Transverse colon (tissue), 4 donors: ENCODE results near the gene LCP2. TPM values are rescaled to one million over a fixed set of nuclear protein-coding genes. Genes with fewer than 3 reads are reported as not detected.

Source experiments
- DNase-seq: peaks from one replicate; pipeline ENCODE4 v3.0.0-alpha.2; 2019
- H3K27ac ChIP-seq, 4 donors: fragments of 200-600 bp; sonication (generic); 2 replicates each; pipeline ENCODE4 v1.5.1; 2016 to 2018; ENCODE audit warnings: inconsistent platforms in 4 of 4
- H3K27me3 ChIP-seq: fragments of 200-600 bp; sonication (generic); 2 replicates; pipeline ENCODE4 v1.5.1; 2017; ENCODE audit warnings: inconsistent platforms
- H3K36me3 ChIP-seq, 4 donors: fragments of 200-600 bp; sonication (generic); 2 replicates each; pipeline ENCODE4 v1.5.1; 2017 to 2019; ENCODE audit warnings: inconsistent platforms in 4 of 4
- H3K4me1 ChIP-seq, 4 donors: fragments of 200-600 bp; sonication (generic); 2 replicates each; pipeline ENCODE4 v1.5.1; 2017 to 2020; ENCODE audit warnings: inconsistent platforms in 4 of 4
- H3K4me3 ChIP-seq, 4 donors: fragments of 200-600 bp; sonication (generic); 1 replicate in 1 of 4; 2 replicates in 3 of 4; pipeline versions ENCODE4 v1.5.1 to v1.6.1; 2017 to 2019; ENCODE audit warnings: inconsistent platforms in 4 of 4
- H3K9me3 ChIP-seq, 2 donors: fragments of 200-600 bp; sonication (generic); 2 replicates each; pipeline ENCODE4 v1.5.1; 2017 to 2019; ENCODE audit warnings: inconsistent platforms in 2 of 2
- EP300 ChIP-seq: sonication (generic); formaldehyde crosslinking; IDR thresholded peaks from one replicate; pipeline ENCODE4 v1.6.1; 2017; ENCODE audit warnings: antibody characterized with exemption, low read depth
- POLR2A ChIP-seq: fragments of 450-650 bp; IDR thresholded peaks from one replicate; pipeline ENCODE4 v1.6.1; 2016; ENCODE audit warnings: antibody characterized with exemption, mild to moderate bottlenecking, moderate library complexity
- POLR2AphosphoS5 ChIP-seq, 3 donors: sonication (generic); formaldehyde crosslinking; IDR thresholded peaks; one replicate each; pipeline ENCODE4 v1.6.1; 2016; ENCODE audit warnings: antibody characterized with exemption in 3 of 3
- WGBS, 2 donors: methylation state at CpG; one replicate each; pipeline ENCODE4 v1.1.5; 2018; ENCODE audit warnings: low coverage in 1 of 2; 5-methylcytosine and 5-hydroxymethylcytosine counted together
- in situ Hi-C, 4 donors: fragments of 200-750 bp; cut with MboI; loops; one replicate each; pipeline versions ENCODE4 v1.15.0 to v1.15.1; 2017; ENCODE audit warnings: low sequenced_read_pairs in 3 of 4, low pct_ligation_motif_present in 1 of 4, low pct_unique_long_range_greater_than_20kb in 1 of 4
- intact Hi-C: fragments of 100-400 bp; cut with DNase I; formaldehyde crosslinking; loops from one replicate; pipeline ENCODE4 v1.15.1; 2023; ENCODE audit warnings: low total_unique reads
- total RNA-seq, 4 donors: library from RNA; depleted of rRNA; stranded (reverse); fragments of >200 nt; gene quantifications; one replicate each; pipeline ENCODE4 v1.1.0, GENCODE V29; 2016
- TF ChIP-seq, protein P1 (sequence below), 5 experiments: fragments of 200-600 bp in 3 of 5; fragments of 450-650 bp in 2 of 5; sonication (generic) in 3 of 5; IDR thresholded peaks; 1 replicate in 2 of 5; 2 replicates in 3 of 5; pipeline ENCODE4 v1.5.1; 2016 to 2017; ENCODE audit warnings: antibody characterized with exemption in 5 of 5, inconsistent platforms in 3 of 5, mild to moderate bottlenecking in 2 of 5, moderate library complexity in 1 of 5

The LCP2 gene
- total RNA-seq, 4 donors from 2014 or later: 2.6 to 33.0 (median 23.3) TPM

- WGBS, 2 donors: 60 to 82% methylated on average over 1 to 9 of the region's 9 CpGs
- in situ Hi-C loops (no loop called here), intact Hi-C loops (no loop called here)
- no peaks in the 10 kb centered on the region for H3K36me3 ChIP-seq
- no peak overlapping the region for H3K4me3 ChIP-seq
- H3K27ac ChIP-seq: peak overlapping the region in 3 of 4 donors; percentile 11 to 30 (median 14)
- no peaks in the 10 kb centered on the region for H3K27me3 ChIP-seq
- no peak for TF ChIP-seq EP300
- TF ChIP-seq, protein P1, sequence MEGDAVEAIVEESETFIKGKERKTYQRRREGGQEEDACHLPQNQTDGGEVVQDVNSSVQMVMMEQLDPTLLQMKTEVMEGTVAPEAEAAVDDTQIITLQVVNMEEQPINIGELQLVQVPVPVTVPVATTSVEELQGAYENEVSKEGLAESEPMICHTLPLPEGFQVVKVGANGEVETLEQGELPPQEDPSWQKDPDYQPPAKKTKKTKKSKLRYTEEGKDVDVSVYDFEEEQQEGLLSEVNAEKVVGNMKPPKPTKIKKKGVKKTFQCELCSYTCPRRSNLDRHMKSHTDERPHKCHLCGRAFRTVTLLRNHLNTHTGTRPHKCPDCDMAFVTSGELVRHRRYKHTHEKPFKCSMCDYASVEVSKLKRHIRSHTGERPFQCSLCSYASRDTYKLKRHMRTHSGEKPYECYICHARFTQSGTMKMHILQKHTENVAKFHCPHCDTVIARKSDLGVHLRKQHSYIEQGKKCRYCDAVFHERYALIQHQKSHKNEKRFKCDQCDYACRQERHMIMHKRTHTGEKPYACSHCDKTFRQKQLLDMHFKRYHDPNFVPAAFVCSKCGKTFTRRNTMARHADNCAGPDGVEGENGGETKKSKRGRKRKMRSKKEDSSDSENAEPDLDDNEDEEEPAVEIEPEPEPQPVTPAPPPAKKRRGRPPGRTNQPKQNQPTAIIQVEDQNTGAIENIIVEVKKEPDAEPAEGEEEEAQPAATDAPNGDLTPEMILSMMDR (IDR thresholded peaks at IDR 0.05): no peak
- no peak for TF ChIP-seq POLR2A
- TF ChIP-seq POLR2AphosphoS5 (IDR thresholded peaks at IDR 0.05): no peak
- H3K4me1 ChIP-seq: peaks cover 0 to 21% (median 3%) of the 10 kb centered on the region in 4 donors
- DNase-seq: no peak
- H3K9me3 ChIP-seq: no peaks in the 10 kb centered on the region
These were observed 3.6 kb upstream of the LCP2 start for GRCh38 chr5:170301149-170301548.

DNA sequence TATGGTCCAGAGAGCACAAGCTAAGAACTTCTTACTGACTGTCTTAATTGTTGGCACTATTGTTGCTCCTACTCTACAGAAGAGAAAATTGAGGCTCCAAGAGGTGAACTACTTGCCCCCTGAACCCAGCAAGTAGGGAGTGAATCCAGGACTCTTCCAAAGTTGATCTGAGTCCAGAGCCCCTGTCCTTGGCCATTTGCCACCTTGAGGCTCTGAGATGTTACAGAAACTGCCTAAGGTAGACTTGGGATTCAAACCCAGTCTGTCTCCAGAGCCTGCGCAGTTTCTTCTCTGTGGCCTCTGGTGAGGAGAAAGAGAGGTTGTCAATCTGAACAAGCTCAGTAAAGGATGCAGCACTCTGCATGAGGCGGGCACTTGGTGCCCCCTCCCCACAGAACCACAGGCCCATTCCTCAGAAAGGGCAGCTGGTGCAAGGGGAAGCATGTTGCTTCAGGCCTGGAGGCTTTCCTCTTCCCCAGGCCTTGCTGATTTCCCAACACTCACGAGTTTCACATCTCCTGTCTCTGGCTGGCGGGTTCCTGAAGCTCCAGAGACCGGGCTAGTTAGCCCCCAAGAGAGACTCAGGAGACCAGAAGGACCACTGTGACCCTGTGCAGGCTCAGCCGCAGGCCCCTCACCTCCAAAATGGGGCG lies 2.9 kb upstream of the LCP2 start:
- H3K27ac ChIP-seq: peak overlapping the region in 3 of 4 donors; percentile 11 to 30 (median 14)
- H3K27me3 ChIP-seq: no peaks in the 10 kb centered on the region
- DNase-seq: no peak
- no peaks in the 10 kb centered on the region for H3K36me3 ChIP-seq
- H3K9me3 ChIP-seq: no peaks in the 10 kb centered on the region
- H3K4me3 ChIP-seq: no peak overlapping the region
- TF ChIP-seq EP300 (no peak), POLR2A (no peak), POLR2AphosphoS5 (IDR thresholded peaks at IDR 0.05) (no peak)
- TF ChIP-seq, protein P1 (IDR thresholded peaks at IDR 0.05): no peak
- intact Hi-C loops: no loop called here
- in situ Hi-C loops: no loop called here
- WGBS, 2 donors: 93% methylated on average over 6 of the region's 7 CpGs; no CpG with 5 or more reads in 1 of the 2 donors
- peaks cover 0 to 21% (median 3%) of the 10 kb centered on the region in 4 donors for H3K4me1 ChIP-seq

DNA sequence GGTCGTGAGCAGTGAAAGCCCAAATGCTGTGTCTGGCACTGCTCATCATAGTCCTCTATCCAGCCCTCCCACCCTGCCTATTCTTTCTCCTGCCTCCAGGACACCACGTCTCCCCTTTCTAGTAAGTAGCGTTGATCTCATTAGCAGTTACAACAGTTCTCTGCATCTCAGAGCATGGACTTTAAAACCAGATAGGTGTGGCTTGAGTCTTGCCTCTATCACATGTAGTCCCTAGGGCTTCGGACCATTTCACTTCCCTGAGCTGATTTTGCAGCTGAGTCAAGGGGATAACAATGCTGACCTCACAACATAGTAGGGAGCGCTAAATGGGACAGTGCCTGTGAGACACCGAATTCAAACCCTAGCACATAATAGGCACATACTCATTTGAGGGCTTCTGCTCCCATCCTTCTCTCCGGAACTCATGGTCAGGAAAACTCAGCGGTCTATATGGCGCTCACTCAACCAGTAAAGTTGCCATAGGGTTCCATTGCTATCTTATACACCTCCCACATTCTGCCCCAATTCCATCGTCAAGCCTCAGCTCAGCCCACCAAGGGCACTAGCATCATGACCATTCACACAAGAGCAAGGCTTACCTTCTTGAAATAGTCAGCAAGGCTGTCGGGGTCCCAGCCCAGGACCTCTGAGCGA lies 515 bp downstream of the LCP2 start:
- Histone ChIP-seq H3K36me3 (no peaks in the 10 kb centered on the region), H3K9me3 (no peaks in the 10 kb centered on the region), H3K4me1 (peaks cover 0 to 5% (median 0%) of the 10 kb centered on the region in 4 donors), H3K4me3 (peak overlapping the region; percentile 15 to 50 (median 36)), H3K27ac (peak overlapping the region; percentile 71 to 85 (median 83)), H3K27me3 (no peaks in the 10 kb centered on the region)
- WGBS, 2 donors: 66 to 76% methylated on average over 5 to 12 of the region's 12 CpGs
- DNase-seq: no peak
- in situ Hi-C loops: no loop called here
- TF ChIP-seq POLR2AphosphoS5 (IDR thresholded peaks at IDR 0.05) (no peak), EP300 (no peak), POLR2A (no peak)
- TF ChIP-seq, protein P1 (IDR thresholded peaks at IDR 0.05): no peak
- intact Hi-C loops: no loop called here

GRCh38 chr5:170296036-170296934 lies 1.3 kb downstream of the LCP2 start:
- H3K36me3 ChIP-seq: no peaks in the 10 kb centered on the region
- in situ Hi-C loops: no loop called here
- DNase-seq: no peak
- H3K4me3 ChIP-seq: peak overlapping the region in 3 of 4 donors; percentile 35 to 50 (median 36)
- 74 to 80% methylated on average over 10 to 13 of the region's 13 CpGs for WGBS, 2 donors
- intact Hi-C loops: no loop called here
- H3K9me3 ChIP-seq: no peaks in the 10 kb centered on the region
- TF ChIP-seq POLR2A (no peak), POLR2AphosphoS5 (IDR thresholded peaks at IDR 0.05) (no peak), EP300 (no peak)
- TF ChIP-seq, protein P1 (IDR thresholded peaks at IDR 0.05): no peak
- peak overlapping the region; percentile 71 to 85 (median 83) for H3K27ac ChIP-seq
- no peaks in the 10 kb centered on the region for H3K4me1 ChIP-seq
- no peaks in the 10 kb centered on the region for H3K27me3 ChIP-seq
